Uterus (tissue), 4 donors: ENCODE data around the gene WASHC4. TPM values are rescaled to one million over a fixed set of nuclear protein-coding genes. Genes with fewer than 3 reads are reported as not detected.

Experiments
- DNase-seq, 2 donors: peaks; one replicate each; pipeline ENCODE4 v3.0.0-alpha.2; 2019 to 2020
- H3K27ac ChIP-seq, 2 donors: fragments of 200-600 bp; sonication (generic); 1 replicate in 1 of 2; 2 replicates in 1 of 2; pipeline ENCODE4 v1.5.1; 2016 to 2018
- H3K27me3 ChIP-seq, 2 donors: fragments of 200-600 bp; sonication (generic); one replicate each; pipeline ENCODE4 v1.5.1; 2018 to 2019; ENCODE audit warnings: control low read depth in 1 of 2
- H3K36me3 ChIP-seq, 2 donors: fragments of 200-600 bp; sonication (generic); one replicate each; pipeline ENCODE4 v1.5.1; 2019; ENCODE audit warnings: control low read depth in 1 of 2
- H3K4me1 ChIP-seq, 2 donors: fragments of 200-600 bp; sonication (generic); one replicate each; pipeline ENCODE4 v1.5.1; 2018 to 2019; ENCODE audit warnings: control low read depth in 1 of 2
- H3K4me3 ChIP-seq, 2 donors: fragments of 200-600 bp; sonication (generic); 1 replicate in 1 of 2; 2 replicates in 1 of 2; pipeline ENCODE4 v1.5.1; 2018 to 2019; ENCODE audit warnings: mild to moderate bottlenecking in 1 of 2
- H3K9me3 ChIP-seq, 2 donors: fragments of 200-600 bp; sonication (generic); one replicate each; pipeline ENCODE4 v1.5.1; 2019; ENCODE audit warnings: control low read depth in 1 of 2
- CTCF ChIP-seq, 4 experiments: fragments of 200-600 bp in 2 of 4; fragments of 450-650 bp in 2 of 4; sonication (generic) in 2 of 4; IDR thresholded peaks; one replicate each; pipeline ENCODE4 v1.5.1; 2016 to 2019; ENCODE audit warnings: antibody characterized with exemption in 4 of 4, mild to moderate bottlenecking in 2 of 4, moderate library complexity in 1 of 4
- POLR2A ChIP-seq, 2 donors: fragments of 450-650 bp; IDR thresholded peaks; one replicate each; pipeline ENCODE4 v1.6.1; 2016; ENCODE audit warnings: antibody characterized with exemption in 2 of 2, mild to moderate bottlenecking in 1 of 2, moderate library complexity in 1 of 2
- intact Hi-C: fragments of 100-400 bp; cut with DNase I; formaldehyde crosslinking; loops from one replicate; pipeline ENCODE4 v1.15.1; 2023; ENCODE audit warnings: low total_unique reads
- total RNA-seq, 4 donors: library from RNA; depleted of rRNA in 3 of 4; stranded (reverse); fragments of >200 nt in 3 of 4; gene quantifications; one replicate each; pipeline versions ENCODE4 v1.1.0 to v1.2.4, GENCODE V29; 2014 to 2023
- donor health status: DM: yes; HTN: yes; CAD: no.

Gene WASHC4
- total RNA-seq, 4 donors from 2014 or later = 44.1 to 162 (median 59.9) TPM

DNA sequence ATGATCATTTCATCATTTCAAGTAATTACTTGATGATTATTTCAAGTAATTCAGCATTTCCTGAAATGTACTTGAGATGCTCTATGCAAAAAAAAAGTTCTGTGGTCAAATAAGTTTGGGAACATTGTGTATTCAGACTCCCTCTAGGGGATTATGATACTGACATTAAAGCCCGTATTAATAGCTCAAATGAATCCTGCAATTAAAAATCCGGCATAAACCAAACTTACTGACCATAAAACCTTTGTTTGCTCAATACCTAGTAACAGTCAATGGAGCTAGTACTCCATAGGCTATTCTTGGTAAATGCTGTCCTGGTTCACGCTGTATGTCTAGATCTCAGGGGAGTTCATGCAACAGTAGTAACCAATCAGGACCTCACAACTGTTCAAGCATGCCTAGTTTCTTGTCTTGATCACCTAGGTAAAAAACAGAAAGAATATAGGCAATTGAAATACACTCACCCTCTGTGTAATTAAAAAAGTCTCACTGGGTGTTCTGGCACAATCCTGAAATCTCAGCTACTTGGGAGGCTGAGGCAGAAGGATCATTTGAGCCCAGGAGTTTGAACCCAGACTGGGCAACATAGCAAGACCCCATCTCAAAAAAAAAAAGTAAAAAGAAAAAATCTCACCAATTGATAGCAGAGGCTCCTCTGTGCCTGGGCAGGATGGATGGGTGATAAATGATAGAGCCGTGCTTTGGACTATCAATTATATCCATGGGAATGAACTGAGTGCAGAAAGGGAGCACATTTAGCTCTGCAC is 37.4 kb upstream of the WASHC4 start:
- TF ChIP-seq CTCF (IDR thresholded peaks at IDR 0.05) = no peak
- TF ChIP-seq POLR2A (IDR thresholded peaks at IDR 0.05) = no peak
- H3K9me3 ChIP-seq = no peaks in the 10 kb centered on the region
- no peak overlapping the region for H3K4me3 ChIP-seq
- DNase-seq = no peak
- H3K27ac ChIP-seq = no peak overlapping the region
- no peaks in the 10 kb centered on the region for H3K27me3 ChIP-seq
- intact Hi-C loops = no loop called here
- no peaks in the 10 kb centered on the region for H3K4me1 ChIP-seq
- H3K36me3 ChIP-seq = no peaks in the 10 kb centered on the region

DNA sequence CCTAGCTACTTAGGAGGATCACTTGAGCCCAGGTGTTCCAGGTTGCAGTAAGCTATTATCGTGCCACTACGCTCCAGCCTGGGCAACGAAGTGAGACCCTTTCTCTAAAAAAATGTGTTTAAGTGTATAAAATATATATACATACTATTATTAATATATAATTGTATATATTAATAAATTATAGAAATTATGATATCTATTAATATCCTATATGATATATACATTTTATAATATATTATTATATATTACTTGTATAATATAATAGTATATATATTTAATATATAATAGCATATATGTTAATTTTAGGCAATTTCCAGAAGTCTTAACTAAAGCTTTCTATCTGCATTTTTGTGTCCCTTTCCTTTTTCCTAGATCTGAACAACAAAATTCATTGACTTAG is 35.5 kb upstream of the WASHC4 start:
- intact Hi-C loops = no loop called here
- Histone ChIP-seq H3K27ac (no peak overlapping the region), H3K36me3 (no peaks in the 10 kb centered on the region), H3K9me3 (no peaks in the 10 kb centered on the region), H3K4me3 (no peak overlapping the region), H3K4me1 (no peaks in the 10 kb centered on the region), H3K27me3 (no peaks in the 10 kb centered on the region)
- TF ChIP-seq POLR2A (IDR thresholded peaks at IDR 0.05) (no peak), CTCF (IDR thresholded peaks at IDR 0.05) (no peak)
- DNase-seq = no peak

DNA sequence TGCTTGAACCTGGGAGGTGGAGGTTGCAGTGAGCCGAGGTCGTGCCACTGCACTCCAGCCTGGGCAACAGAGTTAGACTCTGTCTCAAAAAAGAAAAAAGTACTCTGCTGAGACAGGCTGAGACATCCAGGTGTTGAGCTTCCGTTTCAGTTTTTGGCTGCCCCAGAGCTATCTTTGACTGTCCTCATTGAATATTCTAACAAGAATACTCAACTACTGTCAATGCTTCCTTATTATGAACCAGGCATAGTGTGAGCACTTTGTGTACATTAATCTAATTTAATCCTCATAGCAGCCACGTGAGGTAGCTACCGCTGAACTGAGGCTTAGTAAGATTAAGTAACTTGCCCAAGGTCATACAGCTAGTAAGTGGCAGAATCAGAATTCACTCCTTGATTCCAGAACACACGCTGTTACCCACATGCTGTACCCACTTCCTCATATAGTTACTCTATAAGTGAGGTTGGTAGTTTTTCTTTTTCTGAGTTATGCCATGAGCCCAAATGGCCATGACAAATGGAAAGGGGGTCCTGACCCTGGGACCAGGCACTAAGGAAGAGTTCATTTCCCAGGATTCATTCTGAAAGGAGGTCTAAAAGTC is 34.5 kb upstream of the WASHC4 start:
- H3K9me3 ChIP-seq = no peaks in the 10 kb centered on the region
- H3K4me1 ChIP-seq = no peaks in the 10 kb centered on the region
- intact Hi-C loops = no loop called here
- H3K27ac ChIP-seq = no peak overlapping the region
- no peaks in the 10 kb centered on the region for H3K36me3 ChIP-seq
- no peak for DNase-seq
- TF ChIP-seq POLR2A (IDR thresholded peaks at IDR 0.05) (no peak), CTCF (IDR thresholded peaks at IDR 0.05) (no peak)
- H3K4me3 ChIP-seq = no peak overlapping the region
- no peaks in the 10 kb centered on the region for H3K27me3 ChIP-seq

- Histone ChIP-seq H3K27ac (no peak overlapping the region), H3K9me3 (no peaks in the 10 kb centered on the region), H3K4me1 (no peaks in the 10 kb centered on the region), H3K27me3 (no peaks in the 10 kb centered on the region), H3K36me3 (no peaks in the 10 kb centered on the region), H3K4me3 (no peak overlapping the region)
- TF ChIP-seq CTCF (IDR thresholded peaks at IDR 0.05) (no peak), POLR2A (IDR thresholded peaks at IDR 0.05) (no peak)
- intact Hi-C loops = no loop called here
- no peak for DNase-seq
Observed at GRCh38 chr12:105076098-105076497, 31.4 kb upstream of the WASHC4 start.

GRCh38 chr12:105076913-105077312 is 30.6 kb upstream of the WASHC4 start:
- Histone ChIP-seq H3K9me3 (no peaks in the 10 kb centered on the region), H3K27me3 (no peaks in the 10 kb centered on the region), H3K36me3 (no peaks in the 10 kb centered on the region), H3K4me1 (no peaks in the 10 kb centered on the region), H3K27ac (no peak overlapping the region), H3K4me3 (no peak overlapping the region)
- TF ChIP-seq CTCF (IDR thresholded peaks at IDR 0.05) (no peak), POLR2A (IDR thresholded peaks at IDR 0.05) (no peak)
- DNase-seq = no peak
- intact Hi-C loops = no loop called here
